Spleen (tissue), 11 donors: Measurements from ENCODE around the gene MRPL38. TPM values are rescaled to one million over a fixed set of nuclear protein-coding genes. Genes with fewer than 3 reads are reported as not detected.

Experiments
- DNase-seq: peaks from one replicate; pipeline ENCODE4 v3.0.0-alpha.2; 2020
- H3K27ac ChIP-seq, 8 donors: fragments of 200-600 bp; sonication (generic) in 7 of 8; 1 replicate in 4 of 8; 2 replicates in 4 of 8; pipeline versions ENCODE4 v1.5.0 to v1.8.0; 2016 to 2021; ENCODE audit warnings: inconsistent platforms in 4 of 8, mild to moderate bottlenecking in 4 of 8, moderate library complexity in 1 of 8
- H3K27me3 ChIP-seq, 7 donors: fragments of 200-600 bp; sonication (generic) in 6 of 7; replicated peaks in 1 of 7; 1 replicate in 4 of 7; 2 replicates in 3 of 7; pipeline versions ENCODE4 v1.5.0 to v1.8.0; 2016 to 2021; ENCODE audit warnings: inconsistent platforms in 3 of 7, mild to moderate bottlenecking in 1 of 7
- H3K36me3 ChIP-seq, 6 donors: fragments of 200-600 bp; sonication (generic) in 5 of 6; 1 replicate in 4 of 6; 2 replicates in 2 of 6; pipeline versions ENCODE4 v1.5.0 to v1.8.0; 2016 to 2021; ENCODE audit warnings: inconsistent platforms in 2 of 6
- H3K4me1 ChIP-seq, 6 donors: fragments of 200-600 bp; sonication (generic) in 5 of 6; 1 replicate in 3 of 6; 2 replicates in 3 of 6; pipeline versions ENCODE4 v1.5.0 to v1.8.0; 2016 to 2021; ENCODE audit warnings: inconsistent platforms in 3 of 6
- H3K4me3 ChIP-seq, 8 donors: fragments of 200-600 bp; sonication (generic) in 7 of 8; 1 replicate in 4 of 8; 2 replicates in 4 of 8; pipeline versions ENCODE4 v1.5.0 to v1.8.0; 2016 to 2021; ENCODE audit warnings: inconsistent platforms in 4 of 8, mild to moderate bottlenecking in 4 of 8, moderate library complexity in 2 of 8
- H3K9me3 ChIP-seq, 8 donors: fragments of 200-600 bp; sonication (generic) in 7 of 8; 1 replicate in 4 of 8; 2 replicates in 4 of 8; pipeline versions ENCODE4 v1.5.0 to v1.8.0; 2016 to 2021; ENCODE audit warnings: inconsistent platforms in 4 of 8
- CTCF ChIP-seq, 11 experiments: fragments of 200-600 bp in 7 of 11; fragments of 450-650 bp in 4 of 11; sonication (generic) in 4 of 11; IDR thresholded peaks in 8 of 11; conservative IDR thresholded peaks in 3 of 11; 1 replicate in 7 of 11; 2 replicates in 4 of 11; pipeline versions ENCODE4 v1.4.0 to v1.8.0; 2016 to 2021; ENCODE audit warnings: antibody characterized with exemption in 11 of 11, inconsistent platforms in 4 of 11, mild to moderate bottlenecking in 1 of 11
- POLR2A ChIP-seq, 3 donors: fragments of 450-650 bp; IDR thresholded peaks; one replicate each; pipeline ENCODE4 v1.5.1; 2017; ENCODE audit warnings: antibody characterized with exemption in 3 of 3, mild to moderate bottlenecking in 1 of 3
- POLR2AphosphoS5 ChIP-seq, 3 donors: sonication (generic); formaldehyde crosslinking; IDR thresholded peaks; one replicate each; pipeline ENCODE4 v1.5.1; 2017; ENCODE audit warnings: antibody characterized with exemption in 3 of 3
- WGBS, 5 donors: extraction: QIAGEN DNeasy Blood & Tissue Kit in 3 of 5; methylation state at CpG; one replicate each; pipeline versions ENCODE4 v1.1.5 to v1.1.7; 2013 to 2018; 5-methylcytosine and 5-hydroxymethylcytosine counted together
- intact Hi-C: fragments of 100-400 bp; cut with DNase I; formaldehyde crosslinking; loops from one replicate; pipeline ENCODE4 v1.15.0; 2023; ENCODE audit warnings: low total_unique reads
- polyA plus RNA-seq, 3 donors: library from polyadenylated mRNA; stranded (reverse); fragments of 200-250 nt; gene quantifications; one replicate each; pipeline ENCODE4 v1.2.1, GENCODE V29; 2013
- total RNA-seq, 7 donors: library from RNA; depleted of rRNA in 3 of 7; stranded (reverse); fragments of >200 nt in 3 of 7; fragmentation: NEBNext Ultra II Directional in 4 of 7; extraction: Animal tissue kit (Norgen Biotek cat#: 25700) in 4 of 7; gene quantifications; one replicate each; pipeline versions ENCODE4 v1.1.0 to v1.2.1, GENCODE V29; 2016 to 2021
- donor health status: healthy with polysubstance abuse.
- donor health status: DM: no; HTN: no; CAD: no; lungs with moderate emphysema.
- donor health status: DM: no; HTN: no; CAD: no.
- donor health status: Bipolar disorder and iron deficiency.
- donor health status: healthy.
- donor health status: DM: no; HTN: no; CAD: no.
- donor health status: DM: yes; HTN: yes; CAD: no.

The MRPL38 gene
- total and polyA plus RNA-seq, 10 donors, result 40.1 to 90.6 (median 76.6) TPM

GRCh38 chr17:75850928-75851692, 53.6 kb downstream of the MRPL38 start:
- Histone ChIP-seq H3K9me3 (no peaks in the 10 kb centered on the region), H3K27ac (peak overlapping the region in 7 of 8 donors; percentile 23 to 98 (median 96)), H3K27me3 (no peaks in the 10 kb centered on the region), H3K4me3 (no peak overlapping the region), H3K4me1 (peaks cover 56 to 93% (median 84%) of the 10 kb centered on the region in 6 donors), H3K36me3 (peaks cover 2 to 74% (median 63%) of the 10 kb centered on the region in 6 donors)
- no peak for DNase-seq
- TF ChIP-seq POLR2A (IDR thresholded peaks at IDR 0.05) (no peak), POLR2AphosphoS5 (IDR thresholded peaks at IDR 0.05) (no peak), CTCF (IDR thresholded peaks at IDR 0.05 in 8 of 11, conservative IDR thresholded peaks at IDR 0.05 in 3 of 11) (no peak)
- intact Hi-C loops, result no loop called here
- WGBS, 5 donors, result 91 to 95% (median 93%) methylated on average over 12 of the region's 12 CpGs

GRCh38 chr17:75849724-75850123, 55.0 kb downstream of the MRPL38 start:
- peak; percentile 77 for DNase-seq
- intact Hi-C loops, result loop anchor here (5.0 kb wide), 1 partner anchor 72 kb away; a partner anchor contains a TSS
- TF ChIP-seq CTCF (IDR thresholded peaks at IDR 0.05 in 8 of 11, conservative IDR thresholded peaks at IDR 0.05 in 3 of 11) (no peak), POLR2A (IDR thresholded peaks at IDR 0.05) (no peak), POLR2AphosphoS5 (IDR thresholded peaks at IDR 0.05) (peak in 2 of 3 donors; percentile 33)
- peak overlapping the region in 1 of 8 donors; percentile 19 for H3K4me3 ChIP-seq
- no peaks in the 10 kb centered on the region for H3K9me3 ChIP-seq
- H3K4me1 ChIP-seq, result peaks cover 69 to 100% (median 97%) of the 10 kb centered on the region in 6 donors
- H3K36me3 ChIP-seq, result peaks cover 2 to 81% (median 67%) of the 10 kb centered on the region in 6 donors
- 64 to 74% (median 71%) methylated on average over 9 of the region's 9 CpGs for WGBS, 5 donors
- H3K27ac ChIP-seq, result peak overlapping the region; percentile 57 to 98 (median 96)
- no peaks in the 10 kb centered on the region for H3K27me3 ChIP-seq

- WGBS, 5 donors, result 43 to 78% (median 72%) methylated on average over 10 to 11 of the region's 11 CpGs
- Histone ChIP-seq H3K9me3 (no peaks in the 10 kb centered on the region), H3K27ac (peak overlapping the region; percentile 57 to 98 (median 96)), H3K4me3 (peak overlapping the region in 1 of 8 donors; percentile 19), H3K36me3 (peaks cover 2 to 81% (median 67%) of the 10 kb centered on the region in 6 donors), H3K27me3 (no peaks in the 10 kb centered on the region), H3K4me1 (peaks cover 70 to 100% (median 97%) of the 10 kb centered on the region in 6 donors)
- intact Hi-C loops, result loop anchor here (5.0 kb wide), 1 partner anchor 72 kb away; a partner anchor contains a TSS
- peak; percentile 76 for DNase-seq
- TF ChIP-seq CTCF (IDR thresholded peaks at IDR 0.05 in 8 of 11, conservative IDR thresholded peaks at IDR 0.05 in 3 of 11) (no peak), POLR2AphosphoS5 (IDR thresholded peaks at IDR 0.05) (peak in 1 of 3 donors; percentile 2), POLR2A (IDR thresholded peaks at IDR 0.05) (no peak)
These were observed 55.4 kb downstream of the MRPL38 start for GRCh38 chr17:75849279-75849646.

Other genes with a start within 250 kb of the MRPL38 start
- gene RECQL5, start 237.7 kb downstream of the MRPL38 start, total RNA-seq, result 10 to 100 TPM; 25.7 to 51.0 (median 37.6) TPM
- 10 to 100 TPM; 28.2 to 48.8 (median 47.4) TPM for gene RECQL5, start 237.7 kb downstream of the MRPL38 start, polyA plus RNA-seq
- gene SAP30BP, start 237.5 kb downstream of the MRPL38 start, total RNA-seq, result 100 to 1,000 TPM in 3 of 7 donors, 10 to 100 TPM in 4; 71.6 to 110 (median 82.1) TPM
- 10 to 100 TPM; 53.8 to 76.7 (median 70.4) TPM for gene SAP30BP, start 237.5 kb downstream of the MRPL38 start, polyA plus RNA-seq
- gene ITGB4, start 183.4 kb downstream of the MRPL38 start, total RNA-seq, result 100 to 1,000 TPM in 3 of 7 donors, 10 to 100 TPM in 4; 80.4 to 205 (median 90.1) TPM
- gene ITGB4, start 183.4 kb downstream of the MRPL38 start, polyA plus RNA-seq, result 10 to 100 TPM; 16.6 to 49.9 (median 30.1) TPM
- 10 to 100 TPM; 23.5 to 45.1 (median 33.5) TPM for gene GALK1, start 139.7 kb downstream of the MRPL38 start, total RNA-seq
- gene GALK1, start 139.7 kb downstream of the MRPL38 start, polyA plus RNA-seq, result 10 to 100 TPM; 34.2 to 45.9 (median 37.0) TPM
- gene UNK, start 120.1 kb downstream of the MRPL38 start, total RNA-seq, result 10 to 100 TPM; 35.4 to 53.8 (median 48.6) TPM
- gene UNK, start 120.1 kb downstream of the MRPL38 start, polyA plus RNA-seq, result 10 to 100 TPM; 19.0 to 41.9 (median 25.8) TPM
- 100 to 1,000 TPM in 6 of 7 donors, 10 to 100 TPM in 1; 87.1 to 187 (median 129) TPM for gene UNC13D, start 60.5 kb downstream of the MRPL38 start, total RNA-seq
- gene UNC13D, start 60.5 kb downstream of the MRPL38 start, polyA plus RNA-seq, result 10 to 100 TPM; 36.4 to 86.1 (median 53.0) TPM
- gene WBP2, start 49.5 kb downstream of the MRPL38 start, total RNA-seq, result 100 to 1,000 TPM in 4 of 7 donors, 10 to 100 TPM in 3; 46.7 to 144 (median 125) TPM
- gene WBP2, start 49.5 kb downstream of the MRPL38 start, polyA plus RNA-seq, result 100 to 1,000 TPM in 1 of 3 donors, 10 to 100 TPM in 2; 70.2 to 104 (median 74.1) TPM
- 10 to 100 TPM; 30.8 to 73.8 (median 38.5) TPM for gene TRIM47, start 26.3 kb downstream of the MRPL38 start, total RNA-seq
- 10 to 100 TPM; 28.1 to 42.0 (median 28.4) TPM for gene TRIM47, start 26.3 kb downstream of the MRPL38 start, polyA plus RNA-seq
- gene TRIM65, start 7.9 kb downstream of the MRPL38 start, total RNA-seq, result 10 to 100 TPM; 20.0 to 26.5 (median 23.5) TPM
- 10 to 100 TPM in 2 of 3 donors, 1 to 10 TPM in 1; 9.0 to 28.2 (median 11.6) TPM for gene TRIM65, start 7.9 kb downstream of the MRPL38 start, polyA plus RNA-seq
- gene FBF1, start 36.2 kb upstream of the MRPL38 start, total RNA-seq, result 10 to 100 TPM in 4 of 7 donors, 1 to 10 TPM in 3; 7.7 to 16.0 (median 10.3) TPM
- 10 to 100 TPM in 1 of 3 donors, 1 to 10 TPM in 2; 5.2 to 14.4 (median 7.3) TPM for gene FBF1, start 36.2 kb upstream of the MRPL38 start, polyA plus RNA-seq
- 10 to 100 TPM; 36.0 to 60.2 (median 45.9) TPM for gene ACOX1, start 74.3 kb upstream of the MRPL38 start, total RNA-seq
- 1 to 10 TPM; 6.3 to 9.8 (median 6.8) TPM for gene ACOX1, start 74.3 kb upstream of the MRPL38 start, polyA plus RNA-seq
- 10 to 100 TPM in 5 of 7 donors, 1 to 10 TPM in 2; 6.0 to 20.8 (median 13.4) TPM for gene TEN1, start 74.4 kb upstream of the MRPL38 start, total RNA-seq
- 10 to 100 TPM; 25.7 to 38.7 (median 34.8) TPM for gene TEN1, start 74.4 kb upstream of the MRPL38 start, polyA plus RNA-seq
- 10 to 100 TPM in 2 of 7 donors, 1 to 10 TPM in 5; 6.7 to 12.0 (median 7.1) TPM for gene CDK3, start 96.0 kb upstream of the MRPL38 start, total RNA-seq
- gene CDK3, start 96.0 kb upstream of the MRPL38 start, polyA plus RNA-seq, result 10 to 100 TPM; 13.8 to 39.8 (median 31.2) TPM
- under 1 TPM in 4 of 7 donors, not detected in 3; 0.06 to 0.56 (median 0.20) TPM for gene EVPL, start 122.4 kb upstream of the MRPL38 start, total RNA-seq
- under 1 TPM; 0.04 to 0.29 (median 0.05) TPM for gene EVPL, start 122.4 kb upstream of the MRPL38 start, polyA plus RNA-seq
- gene SRP68, start 167.6 kb upstream of the MRPL38 start, total RNA-seq, result 10 to 100 TPM; 39.4 to 62.0 (median 56.1) TPM
- 10 to 100 TPM; 24.5 to 40.9 (median 26.8) TPM for gene SRP68, start 167.6 kb upstream of the MRPL38 start, polyA plus RNA-seq
- gene GALR2, start 169.9 kb upstream of the MRPL38 start, total RNA-seq, result under 1 TPM in 3 of 7 donors, not detected in 4; 0.26 to 0.93 (median 0.51) TPM
- gene GALR2, start 169.9 kb upstream of the MRPL38 start, polyA plus RNA-seq, result under 1 TPM in 1 of 3 donors, not detected in 2; 0.06 TPM
- gene ZACN, start 174.3 kb upstream of the MRPL38 start, total RNA-seq, result under 1 TPM in 2 of 7 donors, not detected in 5; 0.17 to 0.27 TPM
- gene ZACN, start 174.3 kb upstream of the MRPL38 start, polyA plus RNA-seq, result 1 to 10 TPM; 1.0 to 1.9 (median 1.4) TPM
- 100 to 1,000 TPM in 4 of 7 donors, 10 to 100 TPM in 3; 64.5 to 128 (median 104) TPM for gene EXOC7, start 198.9 kb upstream of the MRPL38 start, total RNA-seq
- 10 to 100 TPM; 26.2 to 51.5 (median 35.0) TPM for gene EXOC7, start 198.9 kb upstream of the MRPL38 start, polyA plus RNA-seq
- gene FOXJ1, start 236.4 kb upstream of the MRPL38 start, total RNA-seq, result under 1 TPM in 1 of 7 donors, not detected in 6; 0.13 TPM
- under 1 TPM in 1 of 3 donors, not detected in 2; 0.05 TPM for gene FOXJ1, start 236.4 kb upstream of the MRPL38 start, polyA plus RNA-seq